ENCODE data around the gene CUL3. TPM values are rescaled to one million over a fixed set of nuclear protein-coding genes. Genes with fewer than 3 reads are reported as not detected.

Gene CUL3
- total and polyA plus RNA-seq, 10 of the 15 experiments (the other 5 are each of a cell fraction or from before 2014, with no cell fraction given), result 22.0 to 95.4 (median 53.4) TPM

DNA sequence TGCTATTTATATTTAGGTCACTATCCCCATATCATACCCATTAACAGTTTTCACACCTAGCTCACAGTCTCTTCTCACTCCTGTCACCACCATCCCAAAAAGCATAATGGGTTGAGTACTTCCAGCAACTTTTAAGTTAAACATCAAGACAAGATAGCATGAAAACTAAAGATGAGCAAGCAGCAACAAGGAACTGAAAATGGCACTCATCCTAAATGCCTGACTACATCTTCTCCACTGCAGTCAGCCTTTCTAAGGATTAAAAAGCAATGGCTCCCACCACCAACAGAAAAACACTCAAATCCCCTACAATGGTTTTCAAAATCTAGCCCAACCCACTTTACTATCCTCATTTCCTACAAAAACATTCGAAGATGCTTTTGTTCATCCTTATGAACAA, 38.2 kb downstream of the CUL3 start (continued):
- TF ChIP-seq, protein P1, sequence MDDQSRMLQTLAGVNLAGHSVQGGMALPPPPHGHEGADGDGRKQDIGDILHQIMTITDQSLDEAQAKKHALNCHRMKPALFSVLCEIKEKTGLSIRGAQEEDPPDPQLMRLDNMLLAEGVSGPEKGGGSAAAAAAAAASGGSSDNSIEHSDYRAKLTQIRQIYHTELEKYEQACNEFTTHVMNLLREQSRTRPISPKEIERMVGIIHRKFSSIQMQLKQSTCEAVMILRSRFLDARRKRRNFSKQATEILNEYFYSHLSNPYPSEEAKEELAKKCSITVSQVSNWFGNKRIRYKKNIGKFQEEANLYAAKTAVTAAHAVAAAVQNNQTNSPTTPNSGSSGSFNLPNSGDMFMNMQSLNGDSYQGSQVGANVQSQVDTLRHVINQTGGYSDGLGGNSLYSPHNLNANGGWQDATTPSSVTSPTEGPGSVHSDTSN (IDR thresholded peaks at IDR 0.05; ENCODE audit: insufficient replicate concordance, low read depth, low read length), result no peak
- TF ChIP-seq SUPT20H (IDR thresholded peaks at IDR 0.05; ENCODE audit: borderline replicate concordance, control insufficient read depth, low read depth, low read length) (no peak), FOXK2 (IDR thresholded peaks at IDR 0.05) (no peak), YBX1 (IDR thresholded peaks at IDR 0.05) (0 out of 2 replicates have a peak, but pooled peaks have one; percentile 4), SIN3A (IDR thresholded peaks at IDR 0.05; ENCODE audit: low read depth, low read length) (no peak), ZNF687 (IDR thresholded peaks at IDR 0.05) (no peak), IKZF2 (IDR thresholded peaks at IDR 0.05) (peak in 1 of 2 experiments; percentile 23; a peak in 1 of 4 replicates), CBX5 (IDR thresholded peaks at IDR 0.05; ENCODE audit: low read depth) (no peak), NR2F1 (conservative IDR thresholded peaks at IDR 0.05) (no peak), WRNIP1 (IDR thresholded peaks at IDR 0.05; ENCODE audit: borderline replicate concordance, low read depth, low read length) (no peak)
- TF ChIP-seq, protein P2, sequence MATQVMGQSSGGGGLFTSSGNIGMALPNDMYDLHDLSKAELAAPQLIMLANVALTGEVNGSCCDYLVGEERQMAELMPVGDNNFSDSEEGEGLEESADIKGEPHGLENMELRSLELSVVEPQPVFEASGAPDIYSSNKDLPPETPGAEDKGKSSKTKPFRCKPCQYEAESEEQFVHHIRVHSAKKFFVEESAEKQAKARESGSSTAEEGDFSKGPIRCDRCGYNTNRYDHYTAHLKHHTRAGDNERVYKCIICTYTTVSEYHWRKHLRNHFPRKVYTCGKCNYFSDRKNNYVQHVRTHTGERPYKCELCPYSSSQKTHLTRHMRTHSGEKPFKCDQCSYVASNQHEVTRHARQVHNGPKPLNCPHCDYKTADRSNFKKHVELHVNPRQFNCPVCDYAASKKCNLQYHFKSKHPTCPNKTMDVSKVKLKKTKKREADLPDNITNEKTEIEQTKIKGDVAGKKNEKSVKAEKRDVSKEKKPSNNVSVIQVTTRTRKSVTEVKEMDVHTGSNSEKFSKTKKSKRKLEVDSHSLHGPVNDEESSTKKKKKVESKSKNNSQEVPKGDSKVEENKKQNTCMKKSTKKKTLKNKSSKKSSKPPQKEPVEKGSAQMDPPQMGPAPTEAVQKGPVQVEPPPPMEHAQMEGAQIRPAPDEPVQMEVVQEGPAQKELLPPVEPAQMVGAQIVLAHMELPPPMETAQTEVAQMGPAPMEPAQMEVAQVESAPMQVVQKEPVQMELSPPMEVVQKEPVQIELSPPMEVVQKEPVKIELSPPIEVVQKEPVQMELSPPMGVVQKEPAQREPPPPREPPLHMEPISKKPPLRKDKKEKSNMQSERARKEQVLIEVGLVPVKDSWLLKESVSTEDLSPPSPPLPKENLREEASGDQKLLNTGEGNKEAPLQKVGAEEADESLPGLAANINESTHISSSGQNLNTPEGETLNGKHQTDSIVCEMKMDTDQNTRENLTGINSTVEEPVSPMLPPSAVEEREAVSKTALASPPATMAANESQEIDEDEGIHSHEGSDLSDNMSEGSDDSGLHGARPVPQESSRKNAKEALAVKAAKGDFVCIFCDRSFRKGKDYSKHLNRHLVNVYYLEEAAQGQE (IDR thresholded peaks at IDR 0.05; ENCODE audit: low read depth, low read length), result no peak
- TF ChIP-seq, protein P3, sequence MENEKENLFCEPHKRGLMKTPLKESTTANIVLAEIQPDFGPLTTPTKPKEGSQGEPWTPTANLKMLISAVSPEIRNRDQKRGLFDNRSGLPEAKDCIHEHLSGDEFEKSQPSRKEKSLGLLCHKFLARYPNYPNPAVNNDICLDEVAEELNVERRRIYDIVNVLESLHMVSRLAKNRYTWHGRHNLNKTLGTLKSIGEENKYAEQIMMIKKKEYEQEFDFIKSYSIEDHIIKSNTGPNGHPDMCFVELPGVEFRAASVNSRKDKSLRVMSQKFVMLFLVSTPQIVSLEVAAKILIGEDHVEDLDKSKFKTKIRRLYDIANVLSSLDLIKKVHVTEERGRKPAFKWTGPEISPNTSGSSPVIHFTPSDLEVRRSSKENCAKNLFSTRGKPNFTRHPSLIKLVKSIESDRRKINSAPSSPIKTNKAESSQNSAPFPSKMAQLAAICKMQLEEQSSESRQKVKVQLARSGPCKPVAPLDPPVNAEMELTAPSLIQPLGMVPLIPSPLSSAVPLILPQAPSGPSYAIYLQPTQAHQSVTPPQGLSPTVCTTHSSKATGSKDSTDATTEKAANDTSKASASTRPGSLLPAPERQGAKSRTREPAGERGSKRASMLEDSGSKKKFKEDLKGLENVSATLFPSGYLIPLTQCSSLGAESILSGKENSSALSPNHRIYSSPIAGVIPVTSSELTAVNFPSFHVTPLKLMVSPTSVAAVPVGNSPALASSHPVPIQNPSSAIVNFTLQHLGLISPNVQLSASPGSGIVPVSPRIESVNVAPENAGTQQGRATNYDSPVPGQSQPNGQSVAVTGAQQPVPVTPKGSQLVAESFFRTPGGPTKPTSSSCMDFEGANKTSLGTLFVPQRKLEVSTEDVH (IDR thresholded peaks at IDR 0.05; ENCODE audit: low read depth, partially characterized antibody), result no peak

Measured in GM12878 (cell line).